ENCODE data around the gene COLGALT1. TPM values are rescaled to one million over a fixed set of nuclear protein-coding genes. Genes with fewer than 3 reads are reported as not detected.
A peak's percentile ranks its signal among the peaks of the same experiment; 100 is the strongest.

COLGALT1 gene
- total RNA-seq, 1 experiment from 2014 or later: 48.5 TPM

DNA sequence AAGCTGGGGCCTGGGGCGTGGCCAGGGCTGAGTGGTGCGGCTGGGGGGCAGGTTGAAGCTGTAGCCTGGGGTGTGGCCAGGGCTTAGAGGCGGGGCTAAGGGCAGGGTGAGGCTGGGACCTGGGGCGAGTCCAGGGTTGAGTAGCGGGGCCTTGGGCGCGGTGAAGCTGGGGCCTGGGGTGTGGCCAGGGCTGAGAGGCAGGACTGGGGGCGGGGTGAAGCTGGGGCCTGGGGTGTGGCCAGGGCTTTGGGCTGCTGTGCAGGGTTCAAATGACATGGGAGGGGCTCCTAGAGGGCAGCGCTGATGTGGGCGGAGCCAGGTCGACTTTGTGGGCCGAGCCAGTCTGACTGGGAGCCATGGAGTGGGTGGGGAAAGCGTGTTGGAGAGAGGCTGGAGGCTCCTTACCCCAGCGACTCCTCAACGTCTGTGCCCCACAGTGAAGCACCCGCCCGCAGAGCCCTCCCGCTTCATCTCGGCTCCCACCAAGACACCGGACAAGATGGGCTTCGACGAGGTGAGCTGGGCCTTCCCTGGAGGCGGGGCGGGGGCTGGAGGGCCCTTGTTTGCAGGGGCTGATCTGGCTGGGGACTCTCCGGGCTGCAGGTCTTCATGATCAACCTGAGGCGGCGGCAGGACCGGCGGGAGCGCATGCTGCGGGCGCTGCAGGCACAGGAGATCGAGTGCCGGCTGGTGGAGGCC lies 21.5 kb downstream of the COLGALT1 start:
- Histone ChIP-seq H4K91ac (ENCODE audit: insufficient read length, low read depth, low read length) (no peak overlapping the region), H3K4me2 (ENCODE audit: insufficient read depth, insufficient read length, low read length) (peak overlapping the region; percentile 7)

More for the DNA sequence above, 21.5 kb downstream of the COLGALT1 start:
- H2BK12ac ChIP-seq (ENCODE audit: insufficient read length, low read depth, low read length): no peak overlapping the region
- no peaks in the 10 kb centered on the region for H3K9me3 ChIP-seq (ENCODE audit: control insufficient read depth, low read depth, low read length)
- H4K8ac ChIP-seq (replicated peaks; ENCODE audit: insufficient read length, low read depth, low read length): no peak overlapping the region
- H2BK5ac ChIP-seq (ENCODE audit: insufficient read length, low read length): no peak overlapping the region
- TF ChIP-seq, protein P1, sequence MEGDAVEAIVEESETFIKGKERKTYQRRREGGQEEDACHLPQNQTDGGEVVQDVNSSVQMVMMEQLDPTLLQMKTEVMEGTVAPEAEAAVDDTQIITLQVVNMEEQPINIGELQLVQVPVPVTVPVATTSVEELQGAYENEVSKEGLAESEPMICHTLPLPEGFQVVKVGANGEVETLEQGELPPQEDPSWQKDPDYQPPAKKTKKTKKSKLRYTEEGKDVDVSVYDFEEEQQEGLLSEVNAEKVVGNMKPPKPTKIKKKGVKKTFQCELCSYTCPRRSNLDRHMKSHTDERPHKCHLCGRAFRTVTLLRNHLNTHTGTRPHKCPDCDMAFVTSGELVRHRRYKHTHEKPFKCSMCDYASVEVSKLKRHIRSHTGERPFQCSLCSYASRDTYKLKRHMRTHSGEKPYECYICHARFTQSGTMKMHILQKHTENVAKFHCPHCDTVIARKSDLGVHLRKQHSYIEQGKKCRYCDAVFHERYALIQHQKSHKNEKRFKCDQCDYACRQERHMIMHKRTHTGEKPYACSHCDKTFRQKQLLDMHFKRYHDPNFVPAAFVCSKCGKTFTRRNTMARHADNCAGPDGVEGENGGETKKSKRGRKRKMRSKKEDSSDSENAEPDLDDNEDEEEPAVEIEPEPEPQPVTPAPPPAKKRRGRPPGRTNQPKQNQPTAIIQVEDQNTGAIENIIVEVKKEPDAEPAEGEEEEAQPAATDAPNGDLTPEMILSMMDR (conservative IDR thresholded peaks at IDR 0.05): no peak
- H3K14ac ChIP-seq (ENCODE audit: insufficient read depth, low read length): no peak overlapping the region
- Mint-ChIP-seq H3K4me3 (peak overlapping the region; percentile 50 to 69; a peak in 4 of 5 replicates), H3K27me3 (ENCODE audit: low read depth) (no peaks in the 10 kb centered on the region), H3K9me3 (no peaks in the 10 kb centered on the region; a peak in 1 of 5 replicates), H3K36me3 (ENCODE audit: insufficient read depth in 1 of 3, low read depth in 3 of 3) (peaks cover 24 to 38% (median 38%) of the 10 kb centered on the region in 3 experiments), H3K27ac (peak overlapping the region; percentile 52 to 78 (median 57); a peak in 3 of 7 replicates), H3K4me1 (peaks cover 20 to 31% of the 10 kb centered on the region in 2 experiments)
- H3K4me1 ChIP-seq (ENCODE audit: insufficient read depth, low read length): no peaks in the 10 kb centered on the region; the same call in 1 of the 2 replicates
- no peaks in the 10 kb centered on the region for H3K79me1 ChIP-seq (ENCODE audit: insufficient read depth, low read depth, low read length, poor library complexity, severe bottlenecking)
- H3T11ph ChIP-seq (ENCODE audit: low read length): no peak overlapping the region
- H3K79me2 ChIP-seq (ENCODE audit: insufficient read depth, low read length): no peaks in the 10 kb centered on the region
- no peak overlapping the region for H3K18ac ChIP-seq (ENCODE audit: insufficient read length, low read depth, low read length)
- no CpG with 5 or more reads among the region's 34 CpGs for WGBS (ENCODE audit: extremely low coverage, insufficient read length, low lambda C conversion rate)
- no peaks in the 10 kb centered on the region for H3K27me3 ChIP-seq (ENCODE audit: insufficient read depth, low read length)
- no peak overlapping the region for H3K27ac ChIP-seq (ENCODE audit: insufficient read length, low read depth, low read length)
- no peak overlapping the region for H2AK5ac ChIP-seq (ENCODE audit: insufficient read length, low read length)
- H2AFZ ChIP-seq (ENCODE audit: low read length): no peak overlapping the region
- H3K9ac ChIP-seq (ENCODE audit: extremely low read depth, insufficient read length, low read length): no peak overlapping the region
- no peak overlapping the region for H3K4ac ChIP-seq (ENCODE audit: low read depth, low read length)
- DNase-seq: peak; percentile 100
- H3K23ac ChIP-seq (ENCODE audit: insufficient read length, low read depth, low read length): no peak overlapping the region
- H3K23me2 ChIP-seq (ENCODE audit: insufficient read length, low read depth, low read length, poor library complexity, severe bottlenecking): peaks cover 3% of the 10 kb centered on the region
- H3K56ac ChIP-seq (ENCODE audit: insufficient read length, low read depth, low read length): no peak overlapping the region
- no peak overlapping the region for H2BK20ac ChIP-seq (ENCODE audit: low read depth, low read length, poor library complexity, severe bottlenecking)
- no peaks in the 10 kb centered on the region for H4K20me1 ChIP-seq (ENCODE audit: control insufficient read depth, insufficient read depth, insufficient read length)
- H4K5ac ChIP-seq (ENCODE audit: insufficient read length, low read depth, low read length): no peak overlapping the region
- H2BK15ac ChIP-seq (ENCODE audit: low read depth, low read length): no peak overlapping the region
- H2BK120ac ChIP-seq (ENCODE audit: low read depth, low read length, poor library complexity, severe bottlenecking): no peak overlapping the region
